IPS DF 19.7 (cell line): ENCODE results near the gene FGF1.

Experiments
- DNase-seq: peaks from one replicate; pipeline ENCODE4 v3.0.0-alpha.2; 2013; ENCODE audit warnings: low read depth, low spot score

The FGF1 gene

GRCh38 chr5:142697356-142698255, 11.7 kb upstream of the FGF1 start:
- no peak for DNase-seq

GRCh38 chr5:142696379-142696778, 10.5 kb upstream of the FGF1 start:
- no peak for DNase-seq

- DNase-seq = no peak
These were observed 8.4 kb upstream of the FGF1 start for GRCh38 chr5:142694092-142694856.

- no peak for DNase-seq
These were observed 6.5 kb upstream of the FGF1 start for GRCh38 chr5:142692321-142692894.

GRCh38 chr5:142690667-142691066, 4.8 kb upstream of the FGF1 start:
- no peak for DNase-seq

GRCh38 chr5:142689081-142689480, 3.2 kb upstream of the FGF1 start:
- DNase-seq = no peak

- no peak for DNase-seq
These were observed 2.5 kb upstream of the FGF1 start for GRCh38 chr5:142688281-142688989.

GRCh38 chr5:142686968-142687367, 1.1 kb upstream of the FGF1 start:
- DNase-seq = no peak

- no peak for DNase-seq
These were observed 382 bp upstream of the FGF1 start for GRCh38 chr5:142686210-142686734.

- DNase-seq = no peak
These were observed 1.3 kb downstream of the FGF1 start for GRCh38 chr5:142684508-142685041.

- no peak for DNase-seq
These were observed 1.9 kb downstream of the FGF1 start for GRCh38 chr5:142683881-142684505.

- DNase-seq = no peak
These were observed 2.8 kb downstream of the FGF1 start for GRCh38 chr5:142683116-142683515.

GRCh38 chr5:142680605-142681259, 5.2 kb downstream of the FGF1 start:
- DNase-seq = no peak

GRCh38 chr5:142679744-142680143, 6.1 kb downstream of the FGF1 start:
- DNase-seq = no peak

- no peak for DNase-seq
These were observed 7.4 kb downstream of the FGF1 start for GRCh38 chr5:142678529-142678928.

- no peak for DNase-seq
These were observed 8.7 kb downstream of the FGF1 start for GRCh38 chr5:142677198-142677597.

GRCh38 chr5:142676318-142676717, 9.6 kb downstream of the FGF1 start:
- DNase-seq = no peak

GRCh38 chr5:142674531-142675469, 11.1 kb downstream of the FGF1 start:
- no peak for DNase-seq

GRCh38 chr5:142671801-142672200, 14.1 kb downstream of the FGF1 start:
- no peak for DNase-seq
